Measurements from ENCODE around the gene SPATS1. TPM values are rescaled to one million over a fixed set of nuclear protein-coding genes. Genes with fewer than 3 reads are reported as not detected.

SPATS1 gene
- total and polyA plus RNA-seq, 2 of the 13 experiments (the other 11 are each of a cell fraction or from before 2014, with no cell fraction given), result not detected

DNA sequence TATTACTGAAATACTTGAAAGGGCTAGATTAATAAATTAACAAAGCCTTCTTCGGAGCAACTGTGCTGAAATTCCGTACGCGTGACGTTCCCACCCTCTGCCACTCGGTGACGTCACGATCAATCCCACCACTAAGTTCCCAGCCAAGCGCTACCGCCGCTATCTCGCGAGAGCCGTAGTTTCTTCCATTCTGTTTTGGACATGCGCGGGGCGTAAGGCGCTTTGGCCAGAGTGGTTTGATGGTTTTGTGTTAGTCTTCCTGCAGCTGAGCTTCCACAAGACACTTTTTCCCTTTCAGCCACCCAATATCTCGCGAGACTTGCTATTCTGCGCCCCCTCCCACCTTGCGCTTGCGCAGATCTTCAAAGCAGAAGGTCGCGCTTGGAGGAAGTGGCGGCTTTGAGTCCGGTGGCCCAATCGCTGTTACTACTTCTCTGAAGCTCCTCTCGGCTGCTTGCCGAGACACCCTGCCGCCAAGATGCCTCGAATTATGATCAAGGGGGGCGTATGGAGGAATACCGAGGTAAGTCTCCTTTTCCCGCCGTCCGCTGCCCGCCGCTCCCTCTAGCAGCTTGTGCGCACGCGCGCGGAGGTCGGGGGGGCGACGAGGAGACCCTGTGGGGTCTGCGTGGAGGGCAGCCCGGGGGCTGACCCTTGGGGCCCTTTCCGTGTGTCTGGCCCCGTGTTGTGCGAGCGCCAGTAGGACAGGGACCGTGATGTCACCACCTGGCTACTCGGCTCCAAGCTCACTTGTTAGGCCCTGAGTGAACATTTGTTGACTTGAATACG lies 45.1 kb downstream of the SPATS1 start, which contains the start of gene CDC5L (continued):
- TF ChIP-seq, protein P1, sequence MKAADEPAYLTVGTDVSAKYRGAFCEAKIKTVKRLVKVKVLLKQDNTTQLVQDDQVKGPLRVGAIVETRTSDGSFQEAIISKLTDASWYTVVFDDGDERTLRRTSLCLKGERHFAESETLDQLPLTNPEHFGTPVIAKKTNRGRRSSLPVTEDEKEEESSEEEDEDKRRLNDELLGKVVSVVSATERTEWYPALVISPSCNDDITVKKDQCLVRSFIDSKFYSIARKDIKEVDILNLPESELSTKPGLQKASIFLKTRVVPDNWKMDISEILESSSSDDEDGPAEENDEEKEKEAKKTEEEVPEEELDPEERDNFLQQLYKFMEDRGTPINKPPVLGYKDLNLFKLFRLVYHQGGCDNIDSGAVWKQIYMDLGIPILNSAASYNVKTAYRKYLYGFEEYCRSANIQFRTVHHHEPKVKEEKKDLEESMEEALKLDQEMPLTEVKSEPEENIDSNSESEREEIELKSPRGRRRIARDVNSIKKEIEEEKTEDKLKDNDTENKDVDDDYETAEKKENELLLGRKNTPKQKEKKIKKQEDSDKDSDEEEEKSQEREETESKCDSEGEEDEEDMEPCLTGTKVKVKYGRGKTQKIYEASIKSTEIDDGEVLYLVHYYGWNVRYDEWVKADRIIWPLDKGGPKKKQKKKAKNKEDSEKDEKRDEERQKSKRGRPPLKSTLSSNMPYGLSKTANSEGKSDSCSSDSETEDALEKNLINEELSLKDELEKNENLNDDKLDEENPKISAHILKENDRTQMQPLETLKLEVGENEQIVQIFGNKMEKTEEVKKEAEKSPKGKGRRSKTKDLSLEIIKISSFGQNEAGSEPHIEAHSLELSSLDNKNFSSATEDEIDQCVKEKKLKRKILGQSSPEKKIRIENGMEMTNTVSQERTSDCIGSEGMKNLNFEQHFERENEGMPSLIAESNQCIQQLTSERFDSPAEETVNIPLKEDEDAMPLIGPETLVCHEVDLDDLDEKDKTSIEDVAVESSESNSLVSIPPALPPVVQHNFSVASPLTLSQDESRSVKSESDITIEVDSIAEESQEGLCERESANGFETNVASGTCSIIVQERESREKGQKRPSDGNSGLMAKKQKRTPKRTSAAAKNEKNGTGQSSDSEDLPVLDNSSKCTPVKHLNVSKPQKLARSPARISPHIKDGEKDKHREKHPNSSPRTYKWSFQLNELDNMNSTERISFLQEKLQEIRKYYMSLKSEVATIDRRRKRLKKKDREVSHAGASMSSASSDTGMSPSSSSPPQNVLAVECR (CRISPR knock-in tag; IDR thresholded peaks at IDR 0.05; ENCODE audit: borderline replicate concordance), result peak; percentile 86
- 0 out of 2 replicates have a peak, but pooled peaks have one; percentile 86 for TF ChIP-seq TMF1 (CRISPR knock-in tag; IDR thresholded peaks at IDR 0.05; ENCODE audit: low read depth)
- TF ChIP-seq, protein P2, sequence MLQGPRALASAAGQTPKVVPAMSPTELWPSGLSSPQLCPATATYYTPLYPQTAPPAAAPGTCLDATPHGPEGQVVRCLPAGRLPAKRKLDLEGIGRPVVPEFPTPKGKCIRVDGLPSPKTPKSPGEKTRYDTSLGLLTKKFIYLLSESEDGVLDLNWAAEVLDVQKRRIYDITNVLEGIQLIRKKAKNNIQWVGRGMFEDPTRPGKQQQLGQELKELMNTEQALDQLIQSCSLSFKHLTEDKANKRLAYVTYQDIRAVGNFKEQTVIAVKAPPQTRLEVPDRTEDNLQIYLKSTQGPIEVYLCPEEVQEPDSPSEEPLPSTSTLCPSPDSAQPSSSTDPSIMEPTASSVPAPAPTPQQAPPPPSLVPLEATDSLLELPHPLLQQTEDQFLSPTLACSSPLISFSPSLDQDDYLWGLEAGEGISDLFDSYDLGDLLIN (CRISPR knock-in tag; IDR thresholded peaks at IDR 0.05; ENCODE audit: borderline replicate concordance), result no peak
- no peak for TF ChIP-seq HNF4A (CRISPR knock-in tag; IDR thresholded peaks at IDR 0.05)
- TF ChIP-seq GLI4 (CRISPR knock-in tag; IDR thresholded peaks at IDR 0.05; ENCODE audit: borderline replicate concordance), result no peak; the same call in none of the 2 replicates
- TF ChIP-seq, protein P3, sequence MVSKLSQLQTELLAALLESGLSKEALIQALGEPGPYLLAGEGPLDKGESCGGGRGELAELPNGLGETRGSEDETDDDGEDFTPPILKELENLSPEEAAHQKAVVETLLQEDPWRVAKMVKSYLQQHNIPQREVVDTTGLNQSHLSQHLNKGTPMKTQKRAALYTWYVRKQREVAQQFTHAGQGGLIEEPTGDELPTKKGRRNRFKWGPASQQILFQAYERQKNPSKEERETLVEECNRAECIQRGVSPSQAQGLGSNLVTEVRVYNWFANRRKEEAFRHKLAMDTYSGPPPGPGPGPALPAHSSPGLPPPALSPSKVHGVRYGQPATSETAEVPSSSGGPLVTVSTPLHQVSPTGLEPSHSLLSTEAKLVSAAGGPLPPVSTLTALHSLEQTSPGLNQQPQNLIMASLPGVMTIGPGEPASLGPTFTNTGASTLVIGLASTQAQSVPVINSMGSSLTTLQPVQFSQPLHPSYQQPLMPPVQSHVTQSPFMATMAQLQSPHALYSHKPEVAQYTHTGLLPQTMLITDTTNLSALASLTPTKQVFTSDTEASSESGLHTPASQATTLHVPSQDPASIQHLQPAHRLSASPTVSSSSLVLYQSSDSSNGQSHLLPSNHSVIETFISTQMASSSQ (IDR thresholded peaks at IDR 0.05; ENCODE audit: low read depth), result 0 out of 2 replicates have a peak, but pooled peaks have one; percentile 37
- TF ChIP-seq, protein P3 (CRISPR knock-in tag; IDR thresholded peaks at IDR 0.05; ENCODE audit: borderline replicate concordance), result peak; percentile 52; the same call in 1 of the 2 replicates
- TF ChIP-seq RFXANK (CRISPR knock-in tag; IDR thresholded peaks at IDR 0.05), result peak; percentile 86
- TF ChIP-seq AHR (CRISPR knock-in tag; IDR thresholded peaks at IDR 0.05), result peak; percentile 89
- TF ChIP-seq, protein P4, sequence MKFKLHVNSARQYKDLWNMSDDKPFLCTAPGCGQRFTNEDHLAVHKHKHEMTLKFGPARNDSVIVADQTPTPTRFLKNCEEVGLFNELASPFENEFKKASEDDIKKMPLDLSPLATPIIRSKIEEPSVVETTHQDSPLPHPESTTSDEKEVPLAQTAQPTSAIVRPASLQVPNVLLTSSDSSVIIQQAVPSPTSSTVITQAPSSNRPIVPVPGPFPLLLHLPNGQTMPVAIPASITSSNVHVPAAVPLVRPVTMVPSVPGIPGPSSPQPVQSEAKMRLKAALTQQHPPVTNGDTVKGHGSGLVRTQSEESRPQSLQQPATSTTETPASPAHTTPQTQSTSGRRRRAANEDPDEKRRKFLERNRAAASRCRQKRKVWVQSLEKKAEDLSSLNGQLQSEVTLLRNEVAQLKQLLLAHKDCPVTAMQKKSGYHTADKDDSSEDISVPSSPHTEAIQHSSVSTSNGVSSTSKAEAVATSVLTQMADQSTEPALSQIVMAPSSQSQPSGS (CRISPR knock-in tag; IDR thresholded peaks at IDR 0.05), result peak; percentile 96
- TF ChIP-seq ZNF20 (CRISPR knock-in tag; IDR thresholded peaks at IDR 0.05), result peak; percentile 84; the same call in 1 of the 2 replicates
- TF ChIP-seq RORA (CRISPR knock-in tag; IDR thresholded peaks at IDR 0.05), result no peak
- peak; percentile 96 for TF ChIP-seq RNF2 (conservative IDR thresholded peaks at IDR 0.05; ENCODE audit: low read depth)

Measured in HepG2 (cell line).